Skeletal muscle cell (primary cell): ENCODE measurements around the gene PRICKLE1.

Source experiments
- DNase-seq: peaks from one replicate; pipeline ENCODE4 v3.0.0-alpha.2; 2010; ENCODE audit warnings: low read depth
- H3K4me3 ChIP-seq: 2 replicates; pipeline ENCODE4 v1.5.1; 2011; ENCODE audit warnings: low read depth, mild to moderate bottlenecking, control low read depth, low read length, moderate library complexity

Gene PRICKLE1

DNA sequence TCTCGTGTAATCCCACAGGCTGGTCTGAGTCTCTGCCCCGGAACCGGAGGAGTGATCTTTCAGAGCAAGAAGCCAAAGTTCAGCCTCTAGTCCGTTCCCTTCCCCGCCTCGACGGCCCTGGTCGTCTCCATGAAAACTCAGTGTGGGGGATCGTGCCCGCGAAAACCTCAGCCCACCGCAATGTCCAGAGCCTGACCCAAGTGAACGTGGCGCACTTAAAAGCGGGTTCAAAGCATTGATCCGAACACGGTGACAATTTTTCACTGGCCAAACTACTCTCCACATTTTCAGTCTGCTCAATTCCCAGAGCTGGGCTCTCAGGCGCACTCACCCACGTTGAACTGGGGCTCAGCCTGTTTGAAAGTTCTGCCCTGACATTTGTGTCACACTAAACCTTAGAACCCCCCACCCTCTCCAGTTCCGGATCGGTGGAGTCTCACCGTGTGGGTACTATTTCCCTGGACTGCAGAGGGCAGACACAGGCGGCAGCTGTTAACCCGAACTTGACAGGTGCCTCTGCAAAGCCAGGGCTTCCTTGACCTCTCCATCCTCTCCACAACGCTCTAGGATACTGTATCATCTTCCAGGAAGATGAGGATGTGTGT is 886 bp upstream of the PRICKLE1 start:
- H3K4me3 ChIP-seq, result peak overlapping the region; percentile 97
- DNase-seq, result no peak

- peak overlapping the region; percentile 97 for H3K4me3 ChIP-seq
- no peak for DNase-seq
Measured at GRCh38 chr12:42588524-42589464, 752 bp downstream of the PRICKLE1 start.

- H3K4me3 ChIP-seq, result peak overlapping the region; percentile 97
- no peak for DNase-seq
Measured at GRCh38 chr12:42587601-42588523, 1.7 kb downstream of the PRICKLE1 start.

DNA sequence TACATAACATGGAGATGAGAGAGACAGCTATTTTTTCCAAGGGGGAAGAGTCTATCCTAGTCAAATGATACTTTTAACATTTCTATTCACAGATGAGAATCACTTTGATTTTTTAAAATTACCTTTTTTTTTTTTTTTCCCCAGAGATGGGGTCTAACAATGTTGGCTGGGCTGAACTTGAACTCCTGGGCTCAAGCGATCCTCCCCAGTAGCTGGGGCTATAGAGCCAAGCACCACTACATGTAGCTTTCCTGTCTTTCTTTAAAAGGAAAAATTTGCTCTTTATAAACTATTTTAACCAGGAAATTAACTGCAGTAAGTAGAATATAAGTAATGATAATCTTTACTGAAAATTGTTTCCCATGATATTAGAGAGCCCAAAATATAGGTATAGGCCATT is 3.3 kb downstream of the PRICKLE1 start:
- H3K4me3 ChIP-seq, result no peak overlapping the region
- DNase-seq, result no peak

DNA sequence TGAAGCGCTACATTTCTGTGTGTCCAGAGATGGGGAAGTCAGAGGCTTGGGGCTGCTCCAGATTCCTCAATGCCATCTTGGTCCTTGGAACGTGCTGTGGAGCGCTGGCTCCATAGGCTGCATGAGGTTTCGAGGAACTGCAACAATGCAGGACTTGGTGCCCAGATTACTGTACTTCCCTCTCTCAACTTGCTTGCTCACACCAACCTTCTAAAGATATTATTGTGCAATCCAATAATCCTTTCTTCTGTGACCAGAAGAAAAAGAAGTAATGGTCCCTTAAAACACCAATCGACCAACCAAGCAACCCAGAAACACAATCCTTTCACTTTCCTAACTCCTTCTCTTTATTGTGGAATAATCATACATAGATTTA is 3.7 kb downstream of the PRICKLE1 start:
- no peak for DNase-seq
- no peak overlapping the region for H3K4me3 ChIP-seq

GRCh38 chr12:42585154-42585840 is 4.2 kb downstream of the PRICKLE1 start:
- no peak overlapping the region for H3K4me3 ChIP-seq
- no peak for DNase-seq

DNA sequence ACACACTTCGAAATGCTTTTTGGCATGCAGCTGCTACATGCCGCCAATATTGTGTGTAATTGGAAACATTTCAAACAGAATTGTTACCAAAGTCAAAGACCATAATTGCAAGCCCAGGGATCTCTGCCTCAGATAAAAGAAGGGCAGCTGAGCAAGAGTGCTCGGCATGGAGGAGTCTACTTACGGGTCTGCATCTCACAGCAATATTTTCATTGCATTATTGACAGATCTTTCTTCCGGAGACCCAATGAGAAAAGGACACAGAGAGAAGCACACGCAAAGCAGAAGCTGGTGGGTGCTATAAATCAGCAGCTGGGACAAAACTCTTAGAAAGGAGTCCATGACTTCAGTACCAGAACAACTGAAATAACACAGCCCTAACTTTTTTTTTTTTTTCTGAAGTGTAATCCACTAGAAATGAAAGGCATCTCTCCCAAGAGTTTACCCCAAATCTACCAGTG is 4.9 kb downstream of the PRICKLE1 start:
- no peak for DNase-seq
- H3K4me3 ChIP-seq, result peak overlapping the region; percentile 2

DNA sequence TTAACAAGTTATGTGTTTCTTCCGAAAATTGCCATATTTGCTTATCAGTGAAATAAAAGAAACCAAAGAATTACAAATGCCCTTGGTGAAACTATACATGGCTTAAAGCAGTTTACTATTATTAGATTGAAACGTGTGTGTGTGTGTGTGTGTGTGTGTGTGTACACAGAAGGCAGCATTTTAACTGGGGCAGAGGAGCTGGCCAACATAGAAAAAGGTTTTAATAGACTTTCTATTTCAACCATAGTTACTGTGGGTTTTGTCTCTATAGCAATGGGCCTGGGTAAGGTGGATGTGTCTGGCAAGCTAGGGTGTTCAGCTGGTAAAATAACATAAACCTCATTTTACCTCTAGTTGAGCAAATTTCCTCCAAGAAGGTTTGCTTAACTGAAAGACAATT is 6.5 kb downstream of the PRICKLE1 start:
- DNase-seq, result no peak
- H3K4me3 ChIP-seq, result no peak overlapping the region

DNA sequence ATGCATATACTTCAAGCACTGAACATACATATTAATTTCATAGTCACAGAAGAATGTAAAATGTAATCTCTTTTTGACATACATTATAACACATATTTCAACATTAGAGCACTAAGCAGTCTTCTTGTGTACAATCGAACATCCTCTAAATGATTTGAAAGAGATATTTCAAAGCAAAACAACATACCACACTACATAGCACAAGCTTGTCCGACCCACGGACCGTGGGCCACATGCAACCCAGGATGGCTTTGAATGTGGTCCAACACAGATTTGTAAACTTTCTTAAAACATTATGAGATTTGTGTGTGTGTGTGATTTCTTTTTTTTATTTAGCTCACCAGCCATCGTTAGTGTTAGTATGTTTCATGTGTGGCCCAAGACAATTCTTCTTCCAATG is 7.0 kb downstream of the PRICKLE1 start:
- no peak overlapping the region for H3K4me3 ChIP-seq
- no peak for DNase-seq

DNA sequence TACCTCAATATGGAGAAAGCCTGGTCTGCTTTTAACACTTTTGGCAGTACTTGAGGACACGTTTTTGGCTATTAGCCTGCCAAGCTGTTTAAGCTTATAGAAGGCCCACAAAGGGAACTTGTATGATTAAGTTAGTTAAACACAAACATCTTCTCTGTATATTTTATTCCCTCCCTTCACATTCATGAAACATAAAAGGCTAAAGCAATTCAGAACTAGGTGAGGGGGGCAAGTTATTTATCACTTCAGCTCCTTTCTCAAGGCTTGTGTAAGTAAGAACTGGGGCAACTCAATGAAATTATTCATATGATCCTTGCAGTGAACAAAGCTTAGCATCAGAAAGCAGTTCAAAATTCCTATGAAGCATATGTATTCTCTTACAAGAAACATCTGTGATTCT is 7.5 kb downstream of the PRICKLE1 start:
- DNase-seq, result no peak
- H3K4me3 ChIP-seq, result no peak overlapping the region

DNA sequence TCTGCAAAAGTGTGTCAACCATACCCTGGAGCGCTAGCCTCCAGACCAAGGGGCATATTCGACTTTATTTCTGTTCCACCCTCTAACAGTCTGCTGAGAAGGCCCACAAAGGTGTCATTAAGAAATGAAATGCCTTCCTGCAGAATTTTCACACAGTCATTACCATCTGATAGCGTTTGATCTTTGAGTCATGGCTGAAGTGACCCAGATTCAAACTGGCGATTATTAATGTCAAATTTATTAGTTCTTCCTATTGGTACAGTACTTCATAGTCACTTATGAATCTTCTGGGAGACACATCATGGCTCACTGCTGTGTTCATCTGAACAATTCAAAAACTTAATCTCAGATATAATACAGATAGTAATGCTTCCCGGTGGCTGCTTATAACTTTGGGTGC is 13.2 kb downstream of the PRICKLE1 start:
- H3K4me3 ChIP-seq, result no peak overlapping the region
- DNase-seq, result no peak

- no peak overlapping the region for H3K4me3 ChIP-seq
- DNase-seq, result no peak
Measured at GRCh38 chr12:42575717-42576116, 13.8 kb downstream of the PRICKLE1 start.

DNA sequence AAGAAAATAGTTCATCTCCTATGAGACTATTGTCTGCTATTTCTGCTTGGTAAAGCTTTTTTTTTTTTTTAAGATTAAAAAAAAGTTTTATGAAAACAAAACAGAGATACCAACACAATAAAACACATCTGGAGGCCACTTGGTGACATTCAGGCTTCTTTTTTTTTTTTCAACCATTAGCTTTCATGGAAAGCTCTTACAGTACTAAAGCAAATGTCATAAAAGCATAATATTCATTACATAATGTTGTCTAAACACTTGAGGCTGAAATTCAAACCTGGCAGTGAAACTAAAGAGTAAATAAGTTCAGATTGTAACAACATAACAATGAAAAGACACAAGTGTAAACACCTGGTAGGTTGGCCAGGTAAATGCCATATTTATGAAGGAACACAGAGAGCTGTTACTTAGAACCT is 14.7 kb downstream of the PRICKLE1 start:
- no peak for DNase-seq

GRCh38 chr12:42571327-42572009 is 18.1 kb downstream of the PRICKLE1 start:
- H3K4me3 ChIP-seq, result no peak overlapping the region
- no peak for DNase-seq

More for the DNA sequence above, 14.7 kb downstream of the PRICKLE1 start:
- H3K4me3 ChIP-seq, result no peak overlapping the region

GRCh38 chr12:42570076-42570475 is 19.5 kb downstream of the PRICKLE1 start:
- H3K4me3 ChIP-seq, result no peak overlapping the region
- DNase-seq, result no peak

DNA sequence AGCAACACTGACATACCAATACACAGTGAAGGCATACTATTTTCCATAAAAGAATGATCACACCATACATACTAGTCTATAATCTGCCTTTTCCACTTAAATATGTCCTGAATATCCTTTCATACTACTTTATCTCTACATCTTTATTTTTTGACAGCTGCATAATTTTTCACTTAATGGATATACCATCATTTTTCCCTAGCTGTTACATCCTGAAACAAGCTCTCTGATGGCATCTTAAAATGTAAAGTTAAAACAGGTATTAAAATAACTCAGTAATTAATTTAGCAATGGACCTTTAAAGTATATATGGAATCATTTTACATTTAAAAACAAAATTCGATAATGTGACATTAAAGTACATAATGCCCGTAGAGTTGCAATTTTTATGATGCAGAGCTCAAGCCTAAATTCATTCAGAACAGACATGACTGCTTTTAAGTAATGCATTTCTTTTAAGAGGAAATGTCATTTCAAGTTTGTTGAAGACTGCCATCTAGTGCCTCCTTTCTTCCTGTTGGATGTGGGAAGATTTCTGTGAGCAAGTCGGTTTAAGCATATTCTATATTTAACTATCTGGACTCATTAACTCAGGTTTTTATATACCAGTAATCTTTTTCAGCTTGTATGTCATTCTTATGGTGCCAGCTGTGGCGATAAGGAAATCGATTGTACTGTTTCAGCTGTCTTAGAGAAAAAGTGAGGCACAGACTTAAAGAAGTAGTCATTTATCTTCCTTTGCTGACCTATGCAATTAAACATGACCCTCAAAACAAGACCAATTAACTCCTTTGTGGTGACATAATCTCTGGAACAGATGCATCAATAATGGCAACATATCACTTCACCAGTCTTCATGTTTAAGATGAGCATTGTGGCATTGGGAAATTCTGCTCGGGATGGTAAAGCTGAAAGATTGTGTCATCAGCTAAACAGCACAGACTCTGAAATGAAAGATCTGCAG is 20.3 kb downstream of the PRICKLE1 start:
- no peak for DNase-seq
- H3K4me3 ChIP-seq, result no peak overlapping the region

GRCh38 chr12:42565633-42566032 is 23.9 kb downstream of the PRICKLE1 start:
- H3K4me3 ChIP-seq, result no peak overlapping the region
- DNase-seq, result no peak

- H3K4me3 ChIP-seq, result no peak overlapping the region
- no peak for DNase-seq
Measured at GRCh38 chr12:42564996-42565395, 24.6 kb downstream of the PRICKLE1 start.
